Caco-2 (cell line): ENCODE measurements around the gene MAST4. TPM values are rescaled to one million over a fixed set of nuclear protein-coding genes. Genes with fewer than 3 reads are reported as not detected.

Experiments used
- BruUV-seq: library from RNA; stranded (reverse); fragments of 400-500 nt; replicated peaks from 2 replicates; lab custom pipeline; 2021; lab: Mats Ljungman, UMichigan
- CTCF ChIA-PET: fragments of 300-600 bp; sonication (Branson Sonifier 250); formaldehyde crosslinking; loops from one replicate; lab custom pipeline; 2022; ENCODE audit warnings: antibody characterized with exemption; lab: Charles Lee
- POLR2A ChIA-PET: fragments of 300-600 bp; sonication (Branson Sonifier 250); formaldehyde crosslinking; loops from one replicate; lab custom pipeline; 2022; ENCODE audit warnings: antibody characterized with exemption; lab: Charles Lee
- DNase-seq, 2 experiments: peaks; one replicate each; pipeline versions ENCODE4 v3.0.0 to v3.0.0-alpha.2; 2020 to 2022
- H3K27me3 ChIP-seq: replicated peaks from 2 replicates; pipeline ENCODE4 v1.6.0; 2011; ENCODE audit warnings: low read length; ENCODE audit not compliant: control insufficient read depth, insufficient read depth
- H3K36me3 ChIP-seq: 2 replicates; pipeline ENCODE4 v1.5.1; 2011; ENCODE audit warnings: low read length; ENCODE audit not compliant: control insufficient read depth, insufficient read depth
- H3K4me1 ChIP-seq: fragments of 250-450 bp; sonication (Bioruptor Pico); 2 replicates; pipeline ENCODE4 v1.5.1; 2020; ENCODE audit warnings: mild to moderate bottlenecking
- H3K4me3 ChIP-seq: 2 replicates; pipeline ENCODE4 v1.5.1; 2011; ENCODE audit warnings: low read depth, mild to moderate bottlenecking, control low read depth, low read length
- H3K9me3 ChIP-seq: fragments of 250-450 bp; sonication (Bioruptor Pico); 2 replicates; pipeline ENCODE4 v1.5.1; 2020; ENCODE audit warnings: mild to moderate bottlenecking, moderate library complexity
- H3K27ac Mint-ChIP-seq: one replicate; pipeline ENCODE4 v1.8.0; 2022; ENCODE audit warnings: mixed read lengths; ENCODE audit not compliant: unreplicated experiment
- H3K27me3 Mint-ChIP-seq: one replicate; pipeline ENCODE4 v1.8.0; 2022; ENCODE audit warnings: mixed read lengths; ENCODE audit not compliant: insufficient read depth, unreplicated experiment
- H3K36me3 Mint-ChIP-seq: one replicate; pipeline ENCODE4 v1.8.0; 2022; ENCODE audit warnings: mild to moderate bottlenecking, mixed read lengths; ENCODE audit not compliant: insufficient read depth, unreplicated experiment
- H3K4me1 Mint-ChIP-seq: one replicate; pipeline ENCODE4 v1.8.0; 2022; ENCODE audit warnings: low read depth, mixed read lengths; ENCODE audit not compliant: unreplicated experiment
- H3K4me3 Mint-ChIP-seq: one replicate; pipeline ENCODE4 v1.8.0; 2022; ENCODE audit warnings: mild to moderate bottlenecking, moderate library complexity, mixed read lengths; ENCODE audit not compliant: unreplicated experiment
- H3K9me3 Mint-ChIP-seq: one replicate; pipeline ENCODE4 v1.8.0; 2022; ENCODE audit warnings: mixed read lengths; ENCODE audit not compliant: unreplicated experiment
- intact Hi-C: fragments of 100-400 bp; cut with micrococcal nuclease; formaldehyde crosslinking; loops from one replicate; pipeline ENCODE4 v1.10.0; 2022; ENCODE audit not compliant: unreplicated experiment
- total RNA-seq: library from RNA; stranded (reverse); gene quantifications from 2 replicates; pipeline ENCODE4 v1.2.3, GENCODE V29; 2022
- TF ChIP-seq, protein P1 (sequence below), 2 experiments: fragments of 200-600 bp in 1 of 2; IDR thresholded peaks; 1 replicate in 1 of 2; 2 replicates in 1 of 2; pipeline versions ENCODE4 v1.5.1 to v1.8.0; 2011 to 2022; ENCODE audit warnings: antibody characterized with exemption in 1 of 2, control low read depth in 1 of 2, inconsistent platforms in 1 of 2, low read depth in 1 of 2, low read length in 1 of 2, mild to moderate bottlenecking in 1 of 2, moderate library complexity in 1 of 2; ENCODE audit not compliant: insufficient read depth in 1 of 2, severe bottlenecking in 1 of 2, unreplicated experiment in 1 of 2

MAST4 gene
- total RNA-seq, 1 experiment from 2014 or later = 17.8 TPM

DNA sequence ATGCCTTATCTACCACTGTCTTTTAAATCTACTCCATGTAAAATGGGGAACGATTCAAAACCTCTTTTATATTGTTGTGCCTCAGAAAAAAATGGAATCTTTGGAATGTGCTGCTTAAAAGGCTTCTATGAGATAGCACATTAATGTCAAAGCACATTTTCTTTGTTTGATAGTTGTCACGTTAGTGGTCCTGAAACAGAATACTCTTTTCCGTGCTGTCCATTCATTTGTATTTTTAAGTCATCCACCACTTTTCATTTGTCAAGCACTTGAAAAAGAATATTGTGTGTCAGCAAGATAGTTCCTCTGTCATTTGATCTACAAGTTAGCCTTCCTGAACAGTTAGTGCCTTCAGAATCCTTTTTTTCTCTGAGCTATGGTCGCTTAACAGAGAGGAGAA, 246.9 kb downstream of the MAST4 start:
- H3K9me3 Mint-ChIP-seq = no peaks in the 10 kb centered on the region
- POLR2A ChIA-PET = no interaction called here
- Histone ChIP-seq H3K9me3 (no peaks in the 10 kb centered on the region), H3K4me3 (no peak overlapping the region), H3K4me1 (no peaks in the 10 kb centered on the region), H3K36me3 (no peaks in the 10 kb centered on the region), H3K27me3 (no peaks in the 10 kb centered on the region)
- TF ChIP-seq, protein P1, sequence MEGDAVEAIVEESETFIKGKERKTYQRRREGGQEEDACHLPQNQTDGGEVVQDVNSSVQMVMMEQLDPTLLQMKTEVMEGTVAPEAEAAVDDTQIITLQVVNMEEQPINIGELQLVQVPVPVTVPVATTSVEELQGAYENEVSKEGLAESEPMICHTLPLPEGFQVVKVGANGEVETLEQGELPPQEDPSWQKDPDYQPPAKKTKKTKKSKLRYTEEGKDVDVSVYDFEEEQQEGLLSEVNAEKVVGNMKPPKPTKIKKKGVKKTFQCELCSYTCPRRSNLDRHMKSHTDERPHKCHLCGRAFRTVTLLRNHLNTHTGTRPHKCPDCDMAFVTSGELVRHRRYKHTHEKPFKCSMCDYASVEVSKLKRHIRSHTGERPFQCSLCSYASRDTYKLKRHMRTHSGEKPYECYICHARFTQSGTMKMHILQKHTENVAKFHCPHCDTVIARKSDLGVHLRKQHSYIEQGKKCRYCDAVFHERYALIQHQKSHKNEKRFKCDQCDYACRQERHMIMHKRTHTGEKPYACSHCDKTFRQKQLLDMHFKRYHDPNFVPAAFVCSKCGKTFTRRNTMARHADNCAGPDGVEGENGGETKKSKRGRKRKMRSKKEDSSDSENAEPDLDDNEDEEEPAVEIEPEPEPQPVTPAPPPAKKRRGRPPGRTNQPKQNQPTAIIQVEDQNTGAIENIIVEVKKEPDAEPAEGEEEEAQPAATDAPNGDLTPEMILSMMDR (IDR thresholded peaks at IDR 0.05; ENCODE audit: insufficient read depth in 1 of 2, low read depth in 1 of 2, low read length in 1 of 2, severe bottlenecking in 1 of 2, unreplicated experiment in 1 of 2) = no peak
- peaks cover 6% of the 10 kb centered on the region for H3K27me3 Mint-ChIP-seq
- H3K4me3 Mint-ChIP-seq = no peak overlapping the region
- CTCF ChIA-PET = no interaction called here
- BruUV-seq = no TSS peak
- intact Hi-C loops = no loop called here
- DNase-seq = no peak
- H3K36me3 Mint-ChIP-seq = no peaks in the 10 kb centered on the region
- no peak overlapping the region for H3K27ac Mint-ChIP-seq
- no peaks in the 10 kb centered on the region for H3K4me1 Mint-ChIP-seq

DNA sequence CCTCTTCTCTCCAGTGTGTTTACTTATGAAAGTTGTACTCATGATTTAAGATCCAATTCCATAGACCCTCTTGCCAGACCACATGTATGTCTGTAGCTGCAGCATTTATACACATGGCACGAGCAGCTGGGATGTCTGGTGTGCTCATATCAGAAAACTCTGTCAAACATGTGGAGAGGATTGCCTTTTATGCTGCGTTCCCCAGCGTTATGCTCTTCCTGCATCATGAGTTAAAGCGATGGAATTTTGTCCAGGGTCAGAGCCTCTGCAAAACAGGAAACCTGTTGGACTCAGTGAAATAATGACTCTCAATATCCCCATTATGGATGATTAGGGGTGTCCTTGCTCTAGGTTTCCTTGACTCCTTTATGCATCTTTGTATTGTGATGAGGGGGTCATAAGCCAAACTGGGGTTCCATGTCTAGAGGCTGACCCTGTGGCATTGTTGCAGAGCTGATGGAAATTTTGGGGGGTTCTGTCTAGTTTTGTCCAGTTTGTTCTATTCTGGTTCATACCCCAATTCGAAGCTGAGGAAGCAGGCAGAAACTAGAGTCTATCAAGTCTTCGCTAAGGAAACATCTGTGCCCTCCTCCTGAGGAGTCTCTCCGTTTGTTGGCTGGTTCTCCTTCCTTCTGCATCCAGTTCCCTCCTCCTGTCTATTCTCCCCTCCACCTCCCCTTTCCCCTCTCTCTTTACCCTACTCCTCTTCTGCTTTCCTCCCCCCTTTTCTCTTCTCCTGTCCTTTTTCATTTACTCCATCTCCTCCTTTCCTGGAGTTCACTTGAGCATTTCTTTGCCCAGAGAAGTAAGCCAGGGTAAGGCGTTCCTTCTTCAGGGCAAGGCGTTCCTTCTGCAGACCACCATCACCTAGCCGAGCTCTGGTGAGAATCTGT, 252.8 kb downstream of the MAST4 start:
- intact Hi-C loops = no loop called here
- no peaks in the 10 kb centered on the region for H3K4me1 Mint-ChIP-seq
- no peak for DNase-seq
- no peaks in the 10 kb centered on the region for H3K9me3 Mint-ChIP-seq
- ChIA-PET POLR2A (no interaction called here), CTCF (no interaction called here)
- H3K27me3 Mint-ChIP-seq = peaks cover 12% of the 10 kb centered on the region
- TF ChIP-seq, protein P1 (IDR thresholded peaks at IDR 0.05; ENCODE audit: insufficient read depth in 1 of 2, low read depth in 1 of 2, low read length in 1 of 2, severe bottlenecking in 1 of 2, unreplicated experiment in 1 of 2) = no peak
- no peaks in the 10 kb centered on the region for H3K9me3 ChIP-seq
- no peaks in the 10 kb centered on the region for H3K4me1 ChIP-seq
- no peaks in the 10 kb centered on the region for H3K36me3 Mint-ChIP-seq
- H3K4me3 ChIP-seq = no peak overlapping the region
- no peak overlapping the region for H3K4me3 Mint-ChIP-seq
- BruUV-seq = no TSS peak
- H3K27me3 ChIP-seq = no peaks in the 10 kb centered on the region
- no peaks in the 10 kb centered on the region for H3K36me3 ChIP-seq
- no peak overlapping the region for H3K27ac Mint-ChIP-seq

DNA sequence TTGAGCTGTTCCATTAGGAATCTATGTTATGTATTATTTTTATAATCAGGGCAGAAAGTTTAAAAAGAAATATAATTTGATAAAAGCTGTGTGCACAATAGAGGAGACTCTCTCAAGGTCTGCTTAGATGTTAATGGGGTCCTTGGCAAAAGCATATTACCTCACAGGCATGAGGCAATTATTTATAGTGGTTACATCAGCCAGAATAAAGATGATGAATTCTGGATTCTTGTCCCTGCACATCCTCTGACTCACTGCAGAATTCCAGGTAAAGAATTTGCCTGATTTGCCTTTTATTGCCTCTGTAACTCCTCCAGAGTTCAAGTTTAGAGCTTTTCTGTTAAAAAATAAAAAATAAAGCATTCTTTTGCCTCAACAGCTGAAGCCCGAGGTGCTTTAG, 253.6 kb downstream of the MAST4 start:
- no peaks in the 10 kb centered on the region for H3K27me3 ChIP-seq
- no TSS peak for BruUV-seq
- Mint-ChIP-seq H3K27me3 (peaks cover 12% of the 10 kb centered on the region), H3K4me3 (no peak overlapping the region), H3K4me1 (no peaks in the 10 kb centered on the region), H3K27ac (no peak overlapping the region), H3K9me3 (no peaks in the 10 kb centered on the region), H3K36me3 (no peaks in the 10 kb centered on the region)
- no peaks in the 10 kb centered on the region for H3K4me1 ChIP-seq
- no peaks in the 10 kb centered on the region for H3K9me3 ChIP-seq
- H3K4me3 ChIP-seq = no peak overlapping the region
- no peak for DNase-seq
- no peaks in the 10 kb centered on the region for H3K36me3 ChIP-seq
- intact Hi-C loops = no loop called here
- CTCF ChIA-PET = no interaction called here
- POLR2A ChIA-PET = no interaction called here
- TF ChIP-seq, protein P1 (IDR thresholded peaks at IDR 0.05; ENCODE audit: insufficient read depth in 1 of 2, low read depth in 1 of 2, low read length in 1 of 2, severe bottlenecking in 1 of 2, unreplicated experiment in 1 of 2) = no peak
